Endothelial cell of umbilical vein (primary cell): Measurements from ENCODE around the gene LLPH.

Experiments
- JUN ChIP-seq: IDR thresholded peaks from 2 replicates; pipeline ENCODE4 v1.6.1; 2011; ENCODE audit warnings: borderline replicate concordance, low read depth; ENCODE audit not compliant: insufficient read length, insufficient read depth
- POLR2AphosphoS5 ChIP-seq: IDR thresholded peaks from 2 replicates; pipeline ENCODE4 v1.6.1; 2012; ENCODE audit warnings: low read depth, mild to moderate bottlenecking, control low read depth, low read length, moderate library complexity; ENCODE audit not compliant: insufficient read depth
- TF ChIP-seq, protein P1 (sequence below), 2 donors: IDR thresholded peaks; 1 replicate in 1 of 2; 2 replicates in 1 of 2; pipeline ENCODE4 v1.5.1; 2011; ENCODE audit warnings: low read length in 2 of 2, mild to moderate bottlenecking in 2 of 2, moderate library complexity in 2 of 2, control low read depth in 1 of 2, inconsistent platforms in 1 of 2, low read depth in 1 of 2; ENCODE audit not compliant: insufficient read depth in 1 of 2; ENCODE audit errors: extremely low read depth in 1 of 2
- TF ChIP-seq, protein P2 (sequence below): IDR thresholded peaks from 2 replicates; pipeline ENCODE4 v1.6.1; 2011; ENCODE audit not compliant: insufficient read depth, insufficient read length

DNA sequence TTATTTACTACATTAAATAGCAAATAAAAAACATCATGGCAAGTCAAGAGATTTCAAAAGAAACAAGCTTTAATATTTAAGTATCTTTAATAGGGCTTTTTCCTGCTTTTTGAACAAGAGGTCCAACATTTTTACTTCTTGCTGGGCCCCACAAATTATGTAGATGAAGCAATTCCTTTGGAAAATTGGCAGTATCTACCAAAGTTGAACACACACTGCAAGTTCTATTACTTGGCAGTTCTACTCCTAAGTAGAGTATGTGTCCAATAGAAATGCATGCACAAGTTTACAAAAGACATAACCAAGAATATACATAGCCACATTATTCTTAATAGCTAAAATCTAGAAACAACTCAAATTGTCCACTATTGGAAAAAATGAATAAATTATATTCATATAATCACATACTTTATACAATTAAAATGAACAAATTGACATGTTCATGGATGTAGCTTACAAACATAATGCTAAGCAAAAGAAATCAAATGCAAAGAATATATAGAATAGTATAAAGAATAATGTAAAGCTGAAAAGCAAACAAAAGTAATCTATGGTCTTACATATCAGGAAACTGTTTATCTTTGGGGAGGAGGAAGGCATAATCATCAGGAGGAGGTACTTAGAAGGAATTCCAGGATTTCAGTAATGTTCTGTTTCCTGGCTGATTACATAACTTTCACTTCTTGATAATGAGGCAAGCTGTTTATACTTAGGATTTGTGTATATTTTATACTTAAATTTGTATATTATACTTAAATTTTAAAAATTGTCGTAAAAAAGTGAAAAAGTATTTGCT is 45.8 kb upstream of the LLPH start:
- TF ChIP-seq JUN, result peak; percentile 21
- TF ChIP-seq, protein P1, sequence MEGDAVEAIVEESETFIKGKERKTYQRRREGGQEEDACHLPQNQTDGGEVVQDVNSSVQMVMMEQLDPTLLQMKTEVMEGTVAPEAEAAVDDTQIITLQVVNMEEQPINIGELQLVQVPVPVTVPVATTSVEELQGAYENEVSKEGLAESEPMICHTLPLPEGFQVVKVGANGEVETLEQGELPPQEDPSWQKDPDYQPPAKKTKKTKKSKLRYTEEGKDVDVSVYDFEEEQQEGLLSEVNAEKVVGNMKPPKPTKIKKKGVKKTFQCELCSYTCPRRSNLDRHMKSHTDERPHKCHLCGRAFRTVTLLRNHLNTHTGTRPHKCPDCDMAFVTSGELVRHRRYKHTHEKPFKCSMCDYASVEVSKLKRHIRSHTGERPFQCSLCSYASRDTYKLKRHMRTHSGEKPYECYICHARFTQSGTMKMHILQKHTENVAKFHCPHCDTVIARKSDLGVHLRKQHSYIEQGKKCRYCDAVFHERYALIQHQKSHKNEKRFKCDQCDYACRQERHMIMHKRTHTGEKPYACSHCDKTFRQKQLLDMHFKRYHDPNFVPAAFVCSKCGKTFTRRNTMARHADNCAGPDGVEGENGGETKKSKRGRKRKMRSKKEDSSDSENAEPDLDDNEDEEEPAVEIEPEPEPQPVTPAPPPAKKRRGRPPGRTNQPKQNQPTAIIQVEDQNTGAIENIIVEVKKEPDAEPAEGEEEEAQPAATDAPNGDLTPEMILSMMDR (IDR thresholded peaks at IDR 0.05; ENCODE audit: extremely low read depth in 1 of 2, insufficient read depth in 1 of 2, low read depth in 1 of 2, low read length in 2 of 2), result no peak
- no peak for TF ChIP-seq POLR2AphosphoS5
- TF ChIP-seq, protein P2, sequence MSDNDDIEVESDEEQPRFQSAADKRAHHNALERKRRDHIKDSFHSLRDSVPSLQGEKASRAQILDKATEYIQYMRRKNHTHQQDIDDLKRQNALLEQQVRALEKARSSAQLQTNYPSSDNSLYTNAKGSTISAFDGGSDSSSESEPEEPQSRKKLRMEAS, result no peak
